ENCODE results near the gene MLYCD. TPM values are rescaled to one million over a fixed set of nuclear protein-coding genes. Genes with fewer than 3 reads are reported as not detected.

The MLYCD gene
- total RNA-seq, 1 donor from 2014 or later: 5.3 TPM

DNA sequence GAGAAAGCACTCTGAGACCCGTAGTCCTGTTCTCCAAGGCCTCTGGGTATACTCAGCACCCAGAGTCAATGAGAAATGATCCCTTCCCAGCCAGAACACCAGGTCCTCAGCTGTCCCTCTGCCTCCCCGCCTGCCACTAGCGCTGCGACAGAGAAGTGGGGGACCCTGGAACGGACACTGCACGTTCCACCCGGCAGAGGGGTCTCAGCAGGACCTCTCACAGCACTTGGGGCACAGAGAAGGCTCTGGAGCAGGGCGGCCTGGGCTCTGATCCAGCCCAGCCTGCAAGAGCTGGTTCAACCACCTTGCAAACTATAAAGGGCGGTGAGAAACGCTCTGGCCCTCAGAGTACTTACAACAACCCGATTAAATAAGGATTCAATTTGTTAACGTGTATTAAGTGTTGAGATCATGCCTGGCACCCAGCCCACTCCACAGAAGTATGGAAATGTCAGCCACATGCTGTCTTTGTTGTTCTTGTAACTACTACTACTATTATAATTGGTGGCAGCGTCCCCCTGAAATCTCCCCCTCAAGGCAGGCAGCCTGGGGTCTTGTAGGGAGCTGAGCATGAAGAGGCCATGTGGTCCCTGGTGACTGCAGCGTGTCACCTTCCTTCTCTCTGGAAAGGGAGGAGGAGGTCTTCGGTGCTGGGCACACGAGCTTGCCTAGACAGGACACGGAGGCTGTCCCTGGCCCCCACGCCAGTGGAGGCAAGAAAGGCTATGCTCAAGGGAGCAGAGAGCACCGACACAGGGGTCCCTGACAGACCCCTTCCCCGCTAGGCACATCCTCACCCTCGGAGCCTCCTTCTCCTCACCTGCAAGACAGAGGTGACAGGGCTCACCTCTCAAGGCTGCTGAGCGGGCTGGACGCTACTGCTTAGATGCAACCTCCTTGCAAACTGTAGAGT, 56.6 kb downstream of the MLYCD start:
- no peaks in the 10 kb centered on the region for H3K36me3 Mint-ChIP-seq (ENCODE audit: low read depth)
- H3K4me1 Mint-ChIP-seq: peaks cover 14% of the 10 kb centered on the region
- no peak for DNase-seq
- peaks cover 8% of the 10 kb centered on the region for H3K27me3 Mint-ChIP-seq
- no peak overlapping the region for H3K27ac Mint-ChIP-seq
- intact Hi-C loops (cut with micrococcal nuclease): loop anchor here (1.0 to 10.0 kb wide), 2 partner anchors 110 to 549 kb away; partner anchors contain the start of gene MEAK7
- no peak overlapping the region for H3K4me3 Mint-ChIP-seq
- no peaks in the 10 kb centered on the region for H3K9me3 Mint-ChIP-seq

DNA sequence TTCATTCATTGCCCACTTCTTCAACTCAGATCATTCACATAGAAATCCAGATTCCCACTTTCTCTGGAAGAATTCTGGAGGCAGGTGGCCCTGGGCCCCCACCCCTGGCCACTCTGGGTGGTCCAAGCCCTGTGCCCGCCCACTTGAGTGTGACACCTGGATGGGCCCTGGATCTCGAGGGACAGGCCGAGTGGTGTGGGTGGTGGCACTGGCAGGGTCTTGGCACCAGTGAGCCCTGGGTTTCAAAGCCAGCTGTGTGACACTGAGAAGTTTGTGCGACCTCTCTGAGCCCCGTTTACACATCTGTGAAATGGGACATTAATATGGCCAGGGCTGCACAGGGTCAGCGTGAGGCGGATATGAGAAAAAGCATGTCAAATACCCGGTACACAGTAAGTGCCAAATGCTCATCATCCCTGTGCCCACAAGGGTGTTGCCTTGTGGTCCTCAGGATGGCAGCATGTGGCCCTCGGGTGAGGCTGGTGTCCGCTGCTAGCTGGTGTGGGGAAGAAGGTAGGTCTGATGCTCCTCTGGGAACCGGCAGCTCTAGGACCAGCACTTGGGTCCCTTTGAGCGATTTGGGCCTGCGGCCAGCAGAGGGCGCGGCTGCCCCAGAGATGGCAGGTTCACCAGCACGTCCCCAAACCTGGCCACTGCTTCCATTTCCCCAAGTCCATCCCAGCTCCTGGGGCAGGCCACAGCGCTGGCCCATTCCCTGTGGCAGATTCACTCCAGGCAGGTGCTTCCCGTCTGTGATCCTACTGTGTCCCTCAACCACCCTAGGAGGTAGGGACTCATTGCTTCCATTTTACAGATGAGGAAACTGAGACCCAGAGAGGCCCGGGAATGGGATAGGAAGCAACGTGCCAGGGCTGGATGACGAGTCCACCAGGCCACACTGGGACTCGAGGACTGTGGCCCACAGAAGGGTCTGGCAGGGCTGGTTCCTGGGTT, 57.7 kb downstream of the MLYCD start:
- Mint-ChIP-seq H3K27ac (no peak overlapping the region), H3K9me3 (no peaks in the 10 kb centered on the region), H3K4me3 (no peak overlapping the region), H3K27me3 (peaks cover 8% of the 10 kb centered on the region), H3K36me3 (ENCODE audit: low read depth) (no peaks in the 10 kb centered on the region), H3K4me1 (peaks cover 14% of the 10 kb centered on the region)
- peak; percentile 93 for DNase-seq
- intact Hi-C loops (cut with micrococcal nuclease): loop anchor here (1.0 to 10.0 kb wide), 2 partner anchors 109 to 548 kb away; partner anchors contain the start of gene MEAK7

- intact Hi-C loops (cut with micrococcal nuclease): loop anchor here (10.0 kb wide), 1 partner anchor 547 kb away; the partner anchor contains the start of gene MEAK7
- DNase-seq: no peak
- peaks cover 8% of the 10 kb centered on the region for H3K27me3 Mint-ChIP-seq
- H3K36me3 Mint-ChIP-seq (ENCODE audit: low read depth): no peaks in the 10 kb centered on the region
- H3K27ac Mint-ChIP-seq: no peak overlapping the region
- peaks cover 12% of the 10 kb centered on the region for H3K4me1 Mint-ChIP-seq
- no peaks in the 10 kb centered on the region for H3K9me3 Mint-ChIP-seq
- no peak overlapping the region for H3K4me3 Mint-ChIP-seq
Observed at GRCh38 chr16:83957296-83957855, 58.5 kb downstream of the MLYCD start.

- H3K4me1 Mint-ChIP-seq: peaks cover 8% of the 10 kb centered on the region
- H3K27ac Mint-ChIP-seq: no peak overlapping the region
- peaks cover 8% of the 10 kb centered on the region for H3K27me3 Mint-ChIP-seq
- no peaks in the 10 kb centered on the region for H3K36me3 Mint-ChIP-seq (ENCODE audit: low read depth)
- intact Hi-C loops (cut with micrococcal nuclease): loop anchor here (10.0 kb wide), 1 partner anchor 547 kb away; the partner anchor contains the start of gene MEAK7
- H3K4me3 Mint-ChIP-seq: no peak overlapping the region
- H3K9me3 Mint-ChIP-seq: no peaks in the 10 kb centered on the region
- DNase-seq: no peak
Observed at GRCh38 chr16:83958137-83958845, 59.4 kb downstream of the MLYCD start.

DNA sequence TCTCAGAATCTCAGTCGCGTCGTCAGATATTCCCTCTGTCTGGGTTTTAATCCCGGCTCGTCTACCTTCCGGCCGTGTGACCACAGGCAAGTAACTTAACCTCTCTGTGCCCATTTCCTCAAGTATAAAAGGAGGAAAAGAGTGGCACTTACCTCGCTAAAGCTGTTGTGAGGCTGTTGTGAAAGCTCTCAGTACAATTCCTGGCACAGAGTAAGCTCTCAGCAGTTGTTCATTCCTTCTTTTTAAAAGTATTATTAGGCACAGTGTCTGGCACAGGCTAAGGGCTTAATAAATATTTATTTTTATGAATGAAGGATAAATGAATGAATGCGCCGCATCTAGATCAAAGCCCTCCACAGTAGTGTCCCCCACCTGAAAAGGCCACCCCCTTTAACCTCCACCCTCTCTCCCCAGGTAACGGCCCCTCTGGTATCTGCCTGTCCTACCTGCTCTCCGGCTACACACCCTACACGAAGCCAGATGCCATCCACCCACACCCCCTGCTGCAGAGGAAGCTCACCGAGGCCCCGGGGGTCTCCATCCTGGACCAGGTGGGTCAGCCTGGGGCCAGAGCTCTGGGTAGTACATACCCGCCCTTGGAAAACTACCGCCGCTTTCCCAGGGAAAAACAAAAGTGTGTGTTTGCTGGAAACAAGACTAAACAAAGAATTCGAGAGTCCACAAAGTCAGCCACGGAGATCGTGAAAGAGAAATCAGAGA, 60.1 kb downstream of the MLYCD start:
- intact Hi-C loops (cut with micrococcal nuclease): loop anchor here (10.0 kb wide), 1 partner anchor 546 kb away; the partner anchor contains the start of gene MEAK7
- Mint-ChIP-seq H3K4me3 (no peak overlapping the region), H3K4me1 (peaks cover 5% of the 10 kb centered on the region), H3K36me3 (ENCODE audit: low read depth) (no peaks in the 10 kb centered on the region), H3K27me3 (peaks cover 7% of the 10 kb centered on the region), H3K9me3 (no peaks in the 10 kb centered on the region), H3K27ac (no peak overlapping the region)
- DNase-seq: no peak

GRCh38 chr16:83959656-83960434, 60.9 kb downstream of the MLYCD start:
- intact Hi-C loops (cut with micrococcal nuclease): loop anchor here (10.0 kb wide), 1 partner anchor 545 kb away; the partner anchor contains the start of gene MEAK7
- DNase-seq: no peak
- Mint-ChIP-seq H3K9me3 (no peaks in the 10 kb centered on the region), H3K27me3 (no peaks in the 10 kb centered on the region), H3K36me3 (ENCODE audit: low read depth) (no peaks in the 10 kb centered on the region), H3K4me1 (no peaks in the 10 kb centered on the region), H3K4me3 (no peak overlapping the region), H3K27ac (no peak overlapping the region)

- Mint-ChIP-seq H3K27me3 (no peaks in the 10 kb centered on the region), H3K4me1 (no peaks in the 10 kb centered on the region), H3K36me3 (ENCODE audit: low read depth) (no peaks in the 10 kb centered on the region), H3K4me3 (no peak overlapping the region), H3K9me3 (no peaks in the 10 kb centered on the region), H3K27ac (no peak overlapping the region)
- intact Hi-C loops (cut with micrococcal nuclease): no loop called here
- DNase-seq: no peak
Observed at GRCh38 chr16:83960521-83961249, 61.8 kb downstream of the MLYCD start.

- H3K4me1 Mint-ChIP-seq: no peaks in the 10 kb centered on the region
- no peak overlapping the region for H3K27ac Mint-ChIP-seq
- H3K9me3 Mint-ChIP-seq: no peaks in the 10 kb centered on the region
- H3K4me3 Mint-ChIP-seq: no peak overlapping the region
- intact Hi-C loops (cut with micrococcal nuclease): no loop called here
- DNase-seq: no peak
- H3K36me3 Mint-ChIP-seq (ENCODE audit: low read depth): no peaks in the 10 kb centered on the region
- no peaks in the 10 kb centered on the region for H3K27me3 Mint-ChIP-seq
Observed at GRCh38 chr16:83961591-83961990, 62.7 kb downstream of the MLYCD start.

DNA sequence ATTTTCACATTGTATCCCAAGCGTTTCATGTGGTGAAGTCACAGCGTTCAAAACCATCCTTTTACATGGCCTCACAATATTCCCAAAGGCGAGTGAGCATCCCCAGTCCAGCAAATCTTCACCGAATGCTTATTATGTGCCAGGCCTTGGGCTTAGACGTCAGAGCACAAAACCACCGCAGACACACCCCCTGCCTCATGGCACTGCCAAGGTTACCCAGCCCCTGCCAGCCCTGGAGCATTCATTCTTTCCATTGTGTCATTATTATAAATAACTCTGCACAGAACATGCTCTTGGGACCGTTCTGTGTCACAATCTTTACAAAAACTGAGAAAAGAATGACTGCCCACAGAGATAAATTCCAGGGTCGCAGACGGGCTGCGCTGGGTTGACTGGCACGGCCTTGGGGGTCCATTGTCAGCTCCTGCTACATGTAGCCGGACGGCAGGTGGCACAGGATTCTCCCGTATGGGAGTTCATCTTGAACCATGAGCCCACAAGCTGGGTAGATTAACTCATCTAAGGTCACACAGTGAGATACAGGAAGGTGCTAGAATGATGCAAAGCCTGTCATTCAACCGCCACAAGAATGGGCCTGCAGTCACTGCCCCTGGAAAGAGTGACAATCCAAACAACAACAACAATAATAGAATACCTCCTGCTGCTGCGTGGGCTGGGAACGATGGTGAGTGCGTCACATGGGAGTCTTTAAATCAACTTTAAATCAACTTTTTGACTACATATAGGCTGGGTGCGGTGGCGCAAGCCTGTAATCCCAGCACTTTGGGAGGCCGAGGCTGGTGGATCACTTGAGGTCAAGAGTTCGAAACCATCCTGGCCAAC, 64.6 kb downstream of the MLYCD start:
- DNase-seq: no peak

DNA sequence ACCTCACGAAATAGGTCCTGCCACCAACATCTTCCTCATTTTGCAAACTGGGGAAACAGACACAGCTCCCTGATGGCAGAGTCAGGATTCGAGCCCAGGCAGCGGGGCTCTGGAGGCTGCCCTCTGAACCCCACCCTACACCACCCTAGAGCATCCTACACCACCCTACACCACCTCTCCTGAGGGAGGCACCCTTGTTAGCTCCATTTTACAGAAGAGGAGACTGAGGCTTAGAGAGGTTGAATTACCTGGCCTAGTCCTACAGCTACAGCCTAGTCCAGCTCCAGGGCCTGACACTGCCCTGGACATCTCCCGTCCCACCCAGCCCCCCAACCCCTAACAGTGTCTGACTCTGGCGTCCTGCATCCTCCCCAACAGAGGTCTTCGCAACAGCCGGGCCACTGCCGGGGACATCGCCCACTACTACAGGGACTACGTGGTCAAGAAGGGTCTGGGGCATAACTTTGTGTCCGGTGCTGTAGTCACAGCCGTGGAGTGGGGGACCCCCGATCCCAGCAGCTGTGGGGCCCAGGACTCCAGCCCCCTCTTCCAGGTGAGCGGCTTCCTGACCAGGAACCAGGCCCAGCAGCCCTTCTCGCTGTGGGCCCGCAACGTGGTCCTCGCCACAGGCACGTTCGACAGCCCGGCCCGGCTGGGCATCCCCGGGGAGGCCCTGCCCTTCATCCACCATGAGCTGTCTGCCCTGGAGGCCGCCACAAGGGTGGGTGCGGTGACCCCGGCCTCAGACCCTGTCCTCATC, 65.9 kb downstream of the MLYCD start:
- H3K27ac Mint-ChIP-seq: no peak overlapping the region
- DNase-seq: no peak
- H3K4me3 Mint-ChIP-seq: no peak overlapping the region
- peaks cover 4% of the 10 kb centered on the region for H3K4me1 Mint-ChIP-seq
- no peaks in the 10 kb centered on the region for H3K36me3 Mint-ChIP-seq (ENCODE audit: low read depth)
- intact Hi-C loops (cut with micrococcal nuclease): no loop called here
- H3K9me3 Mint-ChIP-seq: no peaks in the 10 kb centered on the region
- peaks cover 11% of the 10 kb centered on the region for H3K27me3 Mint-ChIP-seq

More for the DNA sequence above, 64.6 kb downstream of the MLYCD start:
- Mint-ChIP-seq H3K27ac (no peak overlapping the region), H3K9me3 (no peaks in the 10 kb centered on the region), H3K4me3 (no peak overlapping the region), H3K36me3 (ENCODE audit: low read depth) (no peaks in the 10 kb centered on the region), H3K4me1 (peaks cover 2% of the 10 kb centered on the region), H3K27me3 (peaks cover 3% of the 10 kb centered on the region)
- intact Hi-C loops (cut with micrococcal nuclease): no loop called here
